HT1080 (cell line): ENCODE measurements around the gene SCUBE2. TPM values are rescaled to one million over a fixed set of nuclear protein-coding genes. Genes with fewer than 3 reads are reported as not detected.
A peak's percentile ranks its signal among the peaks of the same experiment; 100 is the strongest.

Experiments used
- DNase-seq: peaks from one replicate; pipeline ENCODE4 v3.0.0-alpha.2; 2015; ENCODE audit warnings: low read depth
- total RNA-seq: library from RNA; depleted of rRNA; stranded (reverse); fragments of >200 nt; shearing (Covaris generic); gene quantifications from 2 replicates; pipeline ENCODE4 v1.2.3, GENCODE V29; 2014

SCUBE2 gene
- total RNA-seq, 1 experiment from 2014 or later: 0.71 TPM

DNA sequence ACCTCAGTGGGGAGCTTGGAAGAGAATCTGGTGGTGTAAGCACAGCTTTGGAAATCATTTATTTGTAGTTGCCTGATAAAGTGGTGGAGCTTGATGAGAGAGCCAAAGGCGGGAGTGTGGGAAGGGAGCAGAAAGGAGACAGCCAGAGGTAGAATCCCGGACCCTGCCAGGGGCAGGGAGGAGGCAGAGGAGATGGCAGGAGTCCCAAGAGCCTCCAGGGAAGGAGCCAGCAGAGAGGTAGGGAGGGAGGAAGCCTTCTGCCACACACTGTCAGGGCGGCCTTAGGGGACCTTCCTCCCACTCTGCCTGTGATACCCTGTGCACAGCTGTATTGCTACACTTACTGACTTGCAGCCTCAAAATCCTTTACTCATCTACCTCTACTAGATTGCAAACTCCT, 15.4 kb downstream of the SCUBE2 start:
- no peak for DNase-seq

DNA sequence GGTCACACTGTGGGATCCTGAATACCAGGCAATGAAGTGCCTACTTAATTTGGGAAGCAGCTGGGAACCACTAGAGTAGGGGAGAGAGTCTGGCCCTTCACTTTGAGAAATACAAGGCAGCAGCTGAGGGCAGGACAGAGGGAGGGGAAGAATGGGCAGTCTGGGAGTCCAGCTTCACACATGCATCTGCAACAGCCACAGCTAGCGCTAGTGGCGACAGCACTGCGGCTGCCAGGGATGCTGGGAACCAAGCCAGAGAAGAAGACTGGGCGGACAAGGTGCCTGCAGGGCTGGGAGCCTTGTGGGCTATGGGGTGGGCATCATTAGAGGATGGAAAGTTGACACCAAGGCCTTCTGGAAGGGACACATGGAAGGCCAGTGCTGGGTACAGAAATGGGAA, 15.8 kb downstream of the SCUBE2 start:
- no peak for DNase-seq

DNA sequence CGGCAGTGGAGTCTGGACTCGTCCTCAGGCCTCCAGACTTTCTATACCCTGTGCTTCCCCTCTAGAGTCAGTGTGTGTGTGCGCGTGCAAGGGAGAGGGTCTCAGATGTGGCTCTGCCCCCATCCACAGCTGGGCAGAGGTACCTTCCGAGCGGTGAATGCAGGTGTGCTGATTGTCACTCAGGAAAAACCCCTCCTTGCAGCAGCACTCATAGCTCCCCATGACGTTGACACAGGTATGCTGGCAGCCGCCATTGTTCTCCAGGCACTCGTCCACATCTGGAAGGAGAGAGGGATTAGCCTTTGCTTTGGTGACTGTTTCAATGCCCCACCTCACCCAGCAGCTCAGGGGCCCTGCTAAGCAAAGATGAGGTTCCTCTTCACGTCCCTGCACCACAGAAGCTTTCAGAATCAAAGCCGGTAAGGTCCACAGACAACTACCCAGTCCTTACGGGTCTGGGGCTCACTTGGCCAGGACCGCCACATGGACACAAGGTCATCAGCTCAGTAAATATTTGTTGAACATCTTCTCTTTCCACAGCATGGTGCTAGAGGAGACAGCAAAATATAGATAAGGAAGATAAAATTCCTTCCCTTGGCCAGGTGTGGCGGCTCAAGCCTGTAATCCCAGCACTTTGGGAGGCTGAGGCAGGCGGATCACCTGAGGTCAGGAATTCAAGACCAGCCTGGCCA, 16.9 kb downstream of the SCUBE2 start:
- DNase-seq: no peak

DNA sequence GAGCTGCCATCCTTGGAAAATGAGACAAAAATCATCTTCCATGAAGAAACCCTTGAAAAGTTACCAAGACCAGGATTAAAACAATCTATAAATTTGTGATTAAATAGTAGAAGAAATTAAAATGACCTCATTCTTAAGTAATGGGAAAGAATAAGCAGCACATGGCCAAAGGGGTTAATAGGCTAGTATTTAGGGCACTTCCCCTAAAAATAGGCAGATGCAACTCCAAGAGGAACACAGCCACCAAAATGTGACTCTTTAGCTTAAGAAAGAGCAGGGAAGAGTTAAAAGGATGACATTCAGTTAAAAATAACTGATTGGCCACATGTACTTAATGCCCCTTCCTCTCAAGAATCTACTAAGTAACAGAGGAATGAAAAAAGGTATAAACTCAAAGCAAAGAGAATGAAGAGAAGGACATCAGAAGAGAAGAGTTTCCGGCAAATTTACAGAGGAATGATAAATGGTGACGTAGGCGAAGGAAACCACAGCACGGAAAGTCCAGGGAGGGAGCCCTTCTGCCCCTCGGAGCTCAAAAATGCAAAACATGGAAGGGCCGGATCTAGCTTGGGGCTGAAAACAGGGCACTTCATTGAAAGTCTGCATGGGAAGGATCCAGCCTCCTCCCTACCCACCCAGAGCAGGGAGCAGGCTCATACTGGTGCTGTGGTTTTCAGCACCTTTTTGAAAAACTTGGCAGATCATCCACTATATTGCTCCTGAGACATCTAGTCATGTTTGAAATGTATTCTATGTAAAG, 17.8 kb downstream of the SCUBE2 start:
- DNase-seq: no peak

DNA sequence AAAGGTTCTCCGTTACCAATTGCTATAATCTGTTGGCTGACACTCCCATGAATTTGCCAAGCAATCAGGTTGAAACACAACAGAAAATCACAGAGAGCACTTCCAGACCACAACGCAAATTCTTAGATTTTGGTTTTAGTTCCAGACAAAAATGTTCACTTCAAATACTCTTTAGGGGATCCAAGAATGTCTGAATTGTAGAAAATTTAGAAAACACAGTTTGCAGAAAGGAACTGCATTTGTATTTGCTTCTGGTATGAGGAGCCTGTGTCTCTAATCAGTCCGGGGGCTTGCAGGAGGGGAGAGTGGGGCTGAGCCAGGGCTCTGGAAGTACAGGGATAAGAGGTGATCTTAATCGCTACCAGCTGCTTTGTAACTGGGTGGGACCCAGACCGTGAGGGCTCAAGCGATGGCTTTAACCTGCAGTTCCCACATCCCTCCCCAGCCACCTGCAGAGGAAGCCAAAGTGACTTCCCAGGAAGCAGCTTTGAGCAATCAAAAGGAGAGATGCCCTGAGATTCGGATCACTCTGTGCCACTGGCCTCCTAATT, 18.7 kb downstream of the SCUBE2 start:
- no peak for DNase-seq

DNA sequence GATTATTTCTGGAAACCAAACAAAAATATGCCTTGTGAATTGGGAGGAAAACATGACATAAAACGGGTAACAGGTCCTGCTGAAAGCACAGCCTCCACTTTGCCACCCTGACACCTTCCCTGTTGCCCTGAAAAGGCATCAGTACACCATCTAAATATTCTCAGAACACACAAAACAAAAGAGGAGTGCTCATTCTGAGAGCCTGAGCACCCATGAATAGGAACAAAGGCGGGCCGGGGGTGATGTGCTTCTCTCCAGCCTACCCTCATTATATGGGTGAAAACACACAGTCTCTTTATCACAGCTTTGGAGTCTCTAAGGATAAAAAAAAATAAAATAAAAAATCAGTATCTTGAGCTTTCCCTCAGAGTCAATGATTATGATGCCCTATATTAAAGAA, 19.7 kb downstream of the SCUBE2 start:
- DNase-seq: no peak

DNA sequence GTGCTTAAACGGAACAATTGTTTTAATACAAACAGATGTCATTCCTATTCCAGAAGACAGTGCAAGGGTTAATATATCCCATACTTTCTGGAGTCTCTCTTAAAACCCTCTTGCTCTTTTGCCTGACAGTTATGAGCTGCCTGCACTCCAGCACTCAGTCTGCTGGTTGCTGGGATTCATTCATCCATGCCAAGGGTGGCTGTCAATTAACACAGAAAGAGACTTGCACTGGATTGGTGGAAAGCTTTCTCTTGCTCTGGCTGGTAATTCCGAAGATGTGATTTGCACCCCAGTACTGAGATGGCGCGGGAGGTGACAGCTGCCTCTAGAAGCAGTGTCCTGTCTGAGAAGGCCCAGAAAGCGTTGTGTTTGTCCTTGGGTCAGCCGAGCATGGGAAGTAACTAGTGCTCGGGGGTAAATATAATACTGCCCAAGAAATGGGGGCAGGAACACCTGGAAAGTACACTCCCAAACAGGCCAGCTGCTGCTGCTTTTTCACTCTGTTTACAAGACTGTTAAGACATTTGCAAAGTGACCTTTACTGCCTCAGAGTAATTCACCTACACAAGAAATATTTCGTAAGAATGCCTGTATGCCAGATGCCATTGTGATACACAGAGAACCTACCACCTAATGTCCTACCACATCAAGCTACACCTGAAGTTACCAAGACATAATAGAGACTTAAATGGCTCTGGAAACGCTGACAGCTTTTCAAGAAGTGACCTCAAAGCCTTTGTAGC, 20.5 kb downstream of the SCUBE2 start:
- no peak for DNase-seq

DNA sequence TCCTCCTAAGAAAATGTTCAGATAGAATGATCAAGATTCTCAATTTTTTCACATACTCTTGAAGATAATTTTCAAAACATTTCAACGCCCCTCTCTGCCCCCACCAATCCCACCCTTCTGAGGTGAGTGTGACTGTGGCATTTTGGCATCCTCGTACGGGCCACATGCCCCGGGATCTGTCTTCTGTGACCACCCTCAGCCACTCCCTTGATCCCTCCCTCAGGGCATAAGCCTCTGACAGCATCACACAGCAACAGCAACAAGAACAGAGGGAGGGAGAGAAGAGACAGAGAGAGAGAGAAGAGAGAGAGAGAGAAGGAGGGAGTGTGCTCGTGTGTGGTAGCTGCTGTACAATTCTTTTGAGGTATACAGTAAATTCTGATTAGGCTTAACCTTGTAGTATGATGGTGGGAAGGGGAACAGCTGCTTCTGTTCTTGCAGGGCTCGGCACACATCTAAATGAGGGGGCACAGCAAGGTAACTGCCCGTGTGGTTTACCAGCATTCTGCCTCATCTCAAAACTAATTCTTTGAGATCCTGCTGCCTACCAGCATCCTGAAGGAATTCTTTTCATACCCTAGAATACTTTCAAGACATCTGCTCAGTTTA, 21.4 kb downstream of the SCUBE2 start:
- no peak for DNase-seq

DNA sequence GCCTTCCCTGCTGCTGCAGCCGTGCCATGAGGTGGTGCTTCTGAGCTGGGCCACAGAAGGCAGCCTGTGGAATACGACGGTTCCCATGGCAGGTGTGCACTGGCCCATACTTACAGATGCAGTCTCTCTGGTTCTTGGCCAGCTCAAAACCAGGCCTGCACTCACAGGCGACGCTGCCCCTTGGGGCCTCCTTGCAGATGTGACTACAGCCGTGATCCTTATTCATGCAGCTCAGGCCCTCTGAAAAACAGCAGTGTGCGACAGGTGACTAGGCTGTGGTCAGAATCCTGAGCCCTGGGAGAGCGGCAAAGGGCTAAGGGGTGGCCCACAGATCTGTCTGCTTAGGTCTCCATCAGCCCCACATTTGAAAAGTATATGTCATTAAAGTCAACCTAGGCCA, 22.1 kb downstream of the SCUBE2 start:
- no peak for DNase-seq

DNA sequence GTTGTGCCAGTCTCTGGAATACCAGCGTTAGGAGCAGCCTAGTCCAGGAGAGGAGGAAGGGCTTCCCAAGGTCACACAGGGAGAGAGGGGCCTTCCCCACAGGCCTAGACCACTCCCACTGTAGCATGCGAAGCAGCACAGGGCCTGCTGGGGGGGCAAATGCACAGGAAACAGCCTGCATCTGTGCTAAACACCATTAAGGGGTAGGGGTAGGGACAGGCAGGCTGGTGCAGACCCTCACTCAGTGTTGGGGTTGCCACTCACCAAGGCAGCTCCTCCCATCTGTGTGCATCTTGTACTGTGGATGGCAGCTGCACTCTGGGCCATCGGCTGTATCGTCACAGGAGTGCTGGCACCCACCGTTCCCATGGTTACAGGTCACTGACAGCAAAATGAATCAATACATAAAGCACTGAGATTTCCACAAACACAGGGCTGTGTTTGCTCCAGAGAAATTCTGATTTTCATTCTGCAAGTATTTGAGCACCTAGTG, 24.9 kb downstream of the SCUBE2 start:
- DNase-seq: no peak

DNA sequence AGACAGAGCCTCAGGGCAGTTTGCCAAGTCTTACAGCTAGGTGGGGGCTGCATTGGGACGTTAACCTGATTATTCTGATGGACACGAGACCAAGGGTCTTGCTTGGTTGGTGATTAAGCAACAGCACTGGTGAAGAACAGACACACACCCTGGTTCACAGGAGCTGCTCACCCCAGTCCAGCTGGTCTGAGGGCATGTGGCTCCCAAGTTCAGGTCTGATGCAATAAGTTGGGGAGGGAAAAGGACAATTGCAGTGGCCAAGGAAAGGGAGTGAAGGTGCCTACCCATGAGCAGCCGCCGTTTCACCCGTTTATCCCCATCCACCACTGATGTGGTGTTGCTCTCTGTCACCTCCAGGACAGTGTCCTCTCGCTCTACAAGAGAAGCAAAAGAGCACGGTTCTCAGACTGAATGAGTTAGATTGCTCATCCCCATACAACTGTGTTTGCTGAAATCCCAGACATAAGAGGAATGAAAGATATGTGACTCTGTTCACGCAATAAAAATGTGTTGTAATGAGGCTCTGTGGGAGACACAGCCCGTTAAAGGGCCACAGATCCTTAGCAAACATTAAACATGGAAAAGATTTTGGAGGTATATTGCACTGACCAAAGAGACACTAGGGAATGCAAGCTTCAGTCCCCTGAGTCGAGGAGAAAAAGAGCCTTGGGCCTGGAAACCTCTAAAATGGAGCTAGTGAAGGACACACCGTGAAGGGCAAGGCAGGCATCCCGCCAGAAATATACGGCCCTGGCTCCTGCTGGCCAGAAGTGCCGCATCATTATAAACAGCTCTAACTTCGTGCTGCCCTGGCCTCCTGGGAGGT, 25.6 kb downstream of the SCUBE2 start:
- no peak for DNase-seq

DNA sequence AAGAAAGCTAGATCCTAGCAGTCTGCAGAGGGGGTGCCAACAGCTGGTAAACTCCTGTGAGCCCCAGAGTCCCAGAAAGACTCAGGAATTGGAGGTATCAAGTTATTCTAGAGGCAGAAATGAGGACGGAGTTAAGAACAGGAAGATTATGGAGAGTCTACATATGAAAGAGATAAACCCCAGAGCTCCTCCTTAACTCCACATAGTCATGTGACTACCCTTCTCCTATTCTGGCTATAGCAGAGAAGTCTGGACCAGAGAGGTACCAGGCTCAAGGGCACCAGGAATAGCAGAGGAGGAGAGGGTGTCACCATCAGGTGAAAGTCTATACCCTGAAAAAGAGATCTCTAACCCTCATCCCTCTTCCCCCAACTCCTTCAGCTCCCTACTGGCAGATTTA, 29.6 kb downstream of the SCUBE2 start:
- DNase-seq: no peak

DNA sequence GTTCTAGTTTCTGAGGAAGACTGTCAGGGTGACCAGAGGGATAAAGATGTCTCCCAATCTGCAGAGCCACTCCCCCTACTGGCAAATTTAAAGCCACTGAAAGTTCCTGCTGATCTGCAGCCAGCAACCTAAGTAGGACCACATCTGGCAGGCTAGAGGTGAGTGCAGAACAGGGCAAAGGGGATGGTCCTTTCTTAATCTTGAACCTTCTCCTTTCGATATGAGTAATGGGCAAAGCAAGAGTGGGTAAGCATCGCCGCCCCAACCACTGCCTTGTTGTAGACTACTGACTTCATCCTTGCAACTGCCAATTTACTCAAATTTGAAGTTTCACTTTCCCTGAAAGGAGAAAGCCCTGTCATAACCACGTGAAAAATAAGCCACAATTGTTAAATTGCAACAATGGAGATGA, 30.7 kb downstream of the SCUBE2 start:
- no peak for DNase-seq

DNA sequence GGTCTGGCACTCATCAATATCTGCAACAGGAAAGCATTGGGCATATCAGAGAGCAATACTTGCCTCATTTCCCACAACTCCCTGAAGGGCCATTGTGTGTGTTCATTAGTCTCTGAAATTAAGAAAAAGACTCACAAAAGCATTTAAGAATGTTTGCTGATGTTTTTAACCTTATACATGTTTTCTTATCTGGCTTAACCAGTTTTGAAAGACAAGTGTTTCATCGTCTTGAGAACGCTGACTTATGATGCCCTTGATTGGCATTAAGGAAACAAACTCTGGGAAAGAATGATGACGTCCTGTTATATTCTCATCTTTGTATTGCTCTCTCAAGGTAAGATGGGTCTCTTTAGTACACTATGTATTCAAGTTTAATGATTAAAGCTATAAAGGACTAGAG, 32.0 kb downstream of the SCUBE2 start:
- DNase-seq: no peak

DNA sequence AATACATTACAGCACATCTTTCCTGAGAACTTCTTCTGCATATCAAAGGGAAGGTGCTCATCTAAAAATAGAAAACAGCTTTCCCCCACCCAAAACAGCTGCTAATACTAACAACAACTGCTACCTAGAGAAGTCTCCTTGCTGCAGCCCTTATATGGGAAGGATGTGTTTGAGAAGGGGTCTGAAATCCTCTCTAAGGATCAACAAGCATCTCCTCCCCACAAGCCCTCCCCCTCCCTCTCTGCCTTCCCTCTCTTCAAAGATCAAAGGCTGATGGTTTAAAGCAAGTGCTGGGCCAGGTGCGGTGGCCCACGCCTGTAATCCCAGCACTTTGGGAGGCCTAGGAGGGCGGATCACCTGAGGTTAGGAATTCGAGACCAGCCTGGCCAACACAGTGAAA, 33.5 kb downstream of the SCUBE2 start:
- no peak for DNase-seq

DNA sequence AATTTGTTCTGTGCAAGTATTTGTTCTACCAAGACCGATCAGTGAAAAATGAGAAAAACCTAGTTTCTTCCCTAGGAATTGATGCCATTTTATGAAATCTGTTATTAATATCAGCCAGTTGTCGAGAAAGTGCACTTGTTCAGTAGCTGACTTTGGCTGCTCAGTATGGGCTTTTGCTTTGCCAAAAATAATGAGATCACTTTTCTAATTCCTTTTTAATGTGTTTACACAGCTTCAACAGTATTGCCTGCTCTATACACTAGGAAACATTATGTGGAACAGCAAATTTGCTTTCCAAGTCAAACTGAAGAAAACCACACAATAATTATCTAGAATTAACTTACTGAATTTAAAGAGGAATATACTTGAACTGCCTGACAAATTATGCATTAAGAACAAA, 34.4 kb downstream of the SCUBE2 start:
- DNase-seq: no peak

DNA sequence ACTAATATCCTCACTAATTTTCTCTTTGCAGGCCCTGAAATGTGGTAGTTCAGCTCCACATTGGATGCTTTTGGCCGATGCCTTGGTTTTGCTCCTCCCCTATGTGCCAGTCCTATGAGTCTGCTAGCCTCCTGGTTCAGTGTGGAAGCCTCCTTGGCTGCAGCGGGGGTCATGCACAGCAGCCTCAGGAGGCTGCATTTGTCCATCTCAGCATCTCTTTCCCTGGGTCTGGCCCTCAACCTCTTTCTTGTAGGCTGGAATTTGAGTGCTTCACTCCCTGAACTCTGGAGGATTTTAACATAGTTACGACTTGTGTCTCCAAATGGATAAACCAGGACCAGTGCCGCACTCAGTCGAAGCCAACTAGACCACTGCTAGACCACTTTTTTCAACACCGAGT, 34.9 kb downstream of the SCUBE2 start:
- no peak for DNase-seq

DNA sequence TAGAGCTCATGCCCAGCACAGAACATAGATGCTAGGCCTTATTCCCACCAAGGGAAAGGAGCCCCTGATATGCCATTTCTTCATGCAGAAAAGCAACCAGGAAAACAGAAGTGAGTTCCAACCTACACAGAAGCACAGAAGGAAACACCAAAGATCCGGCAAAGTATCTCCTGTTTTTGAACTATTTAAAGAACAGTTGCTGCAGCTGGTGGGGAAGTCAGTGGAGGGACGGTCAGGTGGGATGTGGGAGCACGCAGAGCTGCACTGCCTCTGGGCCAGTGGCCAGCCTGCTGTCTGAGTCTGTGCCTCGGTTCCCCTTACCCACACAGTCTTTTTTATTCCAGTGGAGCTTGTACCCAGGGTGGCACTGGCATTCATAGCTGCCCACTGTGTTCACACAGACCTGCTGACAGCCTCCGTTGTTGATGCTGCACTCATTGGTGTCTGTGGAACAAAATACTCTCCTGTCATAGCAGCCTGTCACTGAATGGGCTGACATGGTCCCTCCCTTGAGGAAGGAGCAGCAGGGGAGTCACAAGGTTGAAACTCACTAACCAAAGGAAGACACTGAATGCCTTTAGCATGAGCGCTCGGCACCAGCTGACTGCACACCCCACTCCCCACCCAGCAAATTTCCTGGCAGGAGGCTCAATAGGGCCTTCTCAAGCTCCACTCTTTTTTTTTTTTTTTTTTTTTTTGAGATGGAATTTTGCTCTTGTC, 37.9 kb downstream of the SCUBE2 start:
- DNase-seq: peak; percentile 83

DNA sequence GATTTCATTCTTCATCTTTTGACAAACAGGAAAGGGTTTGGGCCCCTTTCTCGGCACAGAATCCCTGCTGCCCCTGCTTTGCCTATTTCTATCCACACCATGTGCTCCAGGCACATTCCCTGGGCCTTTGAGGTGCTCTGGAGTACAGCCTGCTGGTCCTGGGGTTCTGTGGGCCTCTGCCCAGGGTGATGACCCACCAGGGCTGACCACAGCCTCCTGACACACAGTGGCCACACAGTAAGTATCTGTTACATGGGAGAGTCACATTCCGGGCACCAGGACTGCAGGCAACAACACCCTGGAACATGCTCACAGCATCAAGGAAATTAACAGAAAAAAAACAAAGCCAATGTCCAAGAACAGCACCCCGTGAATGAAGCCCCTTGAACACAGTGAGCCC, 39.1 kb downstream of the SCUBE2 start:
- no peak for DNase-seq

DNA sequence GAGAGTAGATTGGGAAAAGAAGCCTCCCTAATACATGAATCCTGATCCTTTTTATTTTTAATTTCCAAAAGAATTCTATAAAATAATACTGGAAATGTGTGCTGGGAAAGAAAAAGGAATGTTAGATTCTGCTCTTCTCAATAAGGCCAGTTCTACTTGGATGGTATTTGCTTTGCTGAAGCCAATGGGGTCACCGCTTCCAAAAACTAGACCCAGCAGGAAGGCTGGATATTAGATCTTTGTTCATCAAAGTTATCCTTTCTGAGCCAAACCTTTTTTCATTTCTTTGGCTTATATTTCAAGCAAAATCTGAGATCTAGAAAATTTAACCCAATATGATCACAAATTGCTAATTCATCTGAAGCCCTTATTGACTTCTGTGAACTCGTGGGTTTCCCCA, 41.4 kb downstream of the SCUBE2 start:
- DNase-seq: no peak
